Measurements from ENCODE around the gene ERC2. TPM values are rescaled to one million over a fixed set of nuclear protein-coding genes. Genes with fewer than 3 reads are reported as not detected.

ERC2 gene
- total RNA-seq, 1 donor from 2014 or later = 1.1 TPM

DNA sequence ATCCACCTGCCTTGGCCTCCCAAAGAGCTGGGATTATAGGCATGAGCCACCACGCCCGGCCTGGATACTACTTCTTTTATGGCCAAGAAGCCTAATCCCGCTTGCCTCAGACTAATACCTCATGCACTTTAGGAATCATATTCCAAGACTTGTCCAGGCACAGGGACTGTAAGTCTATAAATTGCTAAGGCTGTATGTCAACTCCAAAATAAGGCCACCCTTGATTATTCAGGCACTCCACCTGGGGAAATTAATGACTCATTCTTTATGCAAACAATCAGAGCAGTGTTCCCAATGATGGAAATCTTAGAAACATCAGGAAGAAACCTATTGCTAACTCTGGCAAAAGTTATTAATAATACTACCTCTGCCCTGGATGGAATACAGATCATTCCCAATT lies 98.4 kb downstream of the ERC2 start:
- DNase-seq (ENCODE audit: low spot score) = no peak

GRCh38 chr3:56368846-56369245 lies 99.4 kb downstream of the ERC2 start:
- DNase-seq (ENCODE audit: low spot score) = no peak

GRCh38 chr3:56366641-56367162 lies 101.6 kb downstream of the ERC2 start:
- no peak for DNase-seq (ENCODE audit: low spot score)

DNA sequence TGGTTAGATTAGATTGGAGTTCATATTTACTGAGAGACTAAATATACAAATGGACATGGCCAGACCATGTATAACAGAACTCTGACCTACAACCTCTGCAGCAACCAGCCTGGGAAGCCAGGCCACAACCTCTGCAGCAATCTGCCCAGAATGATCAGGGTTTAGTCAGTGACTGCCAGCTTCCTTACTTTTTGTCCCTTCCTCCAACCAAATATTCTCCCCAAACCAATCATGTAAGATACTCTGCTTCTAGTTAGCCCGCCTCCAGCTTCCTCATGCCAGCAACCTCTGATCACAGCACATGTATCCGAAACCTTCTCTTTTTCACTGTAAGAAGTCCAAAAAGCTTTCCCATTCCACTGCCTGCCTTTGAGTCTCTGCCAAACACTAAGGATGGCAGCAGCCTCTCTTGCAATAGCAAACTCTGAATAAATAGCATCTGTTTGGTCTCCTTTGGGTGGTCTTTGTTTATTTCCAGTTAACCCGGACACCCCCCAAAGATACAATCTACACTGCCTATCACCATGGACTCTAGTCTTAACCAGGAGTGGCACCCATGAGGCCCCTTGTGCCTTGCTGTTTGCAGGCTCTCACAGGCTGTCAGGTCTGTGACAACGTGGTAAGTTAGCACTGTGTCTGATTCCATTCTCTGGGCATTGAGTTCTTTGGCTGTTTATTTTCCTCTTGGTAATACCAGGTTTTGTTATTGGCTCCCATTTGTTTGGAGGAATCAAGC lies 102.2 kb downstream of the ERC2 start:
- DNase-seq (ENCODE audit: low spot score) = no peak

GRCh38 chr3:56364665-56365064 lies 103.6 kb downstream of the ERC2 start:
- DNase-seq (ENCODE audit: low spot score) = no peak

GRCh38 chr3:56363720-56364119 lies 104.5 kb downstream of the ERC2 start:
- DNase-seq (ENCODE audit: low spot score) = no peak

- DNase-seq (ENCODE audit: low spot score) = no peak
These were observed 106.5 kb downstream of the ERC2 start for GRCh38 chr3:56361731-56362130.

GRCh38 chr3:56357266-56357665 lies 111.0 kb downstream of the ERC2 start:
- DNase-seq (ENCODE audit: low spot score) = no peak

- no peak for DNase-seq (ENCODE audit: low spot score)
These were observed 111.5 kb downstream of the ERC2 start for GRCh38 chr3:56356808-56357207.

DNA sequence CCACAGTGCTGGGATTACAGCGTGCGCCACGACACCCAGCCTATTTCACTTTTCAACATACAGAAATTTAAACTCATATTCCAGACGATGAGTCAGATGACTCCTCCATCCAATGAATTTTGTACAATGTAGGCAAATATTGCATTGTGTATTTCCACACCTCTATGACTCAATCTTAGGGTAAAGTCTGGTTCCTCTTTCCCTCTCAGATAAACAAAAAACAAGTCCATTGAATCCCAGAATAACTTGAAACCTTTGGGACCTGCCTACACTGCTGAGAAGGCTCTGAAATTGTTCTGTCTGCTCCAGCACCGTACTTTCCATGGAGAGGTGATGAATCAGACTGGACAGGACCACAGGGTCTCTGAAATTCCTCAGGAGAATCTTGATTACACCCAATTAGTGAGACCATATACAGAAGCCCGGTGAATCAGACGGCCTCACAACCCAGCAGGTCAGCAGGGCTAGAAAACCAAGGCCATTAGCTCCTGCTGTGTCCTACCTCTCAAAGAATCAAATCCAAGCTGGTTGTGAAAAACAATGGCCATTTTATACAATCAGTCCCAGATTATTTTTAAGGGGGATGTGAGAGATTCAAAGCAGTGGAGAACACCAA lies 112.6 kb downstream of the ERC2 start:
- DNase-seq (ENCODE audit: low spot score) = no peak

GRCh38 chr3:56351537-56351936 lies 116.7 kb downstream of the ERC2 start:
- DNase-seq (ENCODE audit: low spot score) = no peak

DNA sequence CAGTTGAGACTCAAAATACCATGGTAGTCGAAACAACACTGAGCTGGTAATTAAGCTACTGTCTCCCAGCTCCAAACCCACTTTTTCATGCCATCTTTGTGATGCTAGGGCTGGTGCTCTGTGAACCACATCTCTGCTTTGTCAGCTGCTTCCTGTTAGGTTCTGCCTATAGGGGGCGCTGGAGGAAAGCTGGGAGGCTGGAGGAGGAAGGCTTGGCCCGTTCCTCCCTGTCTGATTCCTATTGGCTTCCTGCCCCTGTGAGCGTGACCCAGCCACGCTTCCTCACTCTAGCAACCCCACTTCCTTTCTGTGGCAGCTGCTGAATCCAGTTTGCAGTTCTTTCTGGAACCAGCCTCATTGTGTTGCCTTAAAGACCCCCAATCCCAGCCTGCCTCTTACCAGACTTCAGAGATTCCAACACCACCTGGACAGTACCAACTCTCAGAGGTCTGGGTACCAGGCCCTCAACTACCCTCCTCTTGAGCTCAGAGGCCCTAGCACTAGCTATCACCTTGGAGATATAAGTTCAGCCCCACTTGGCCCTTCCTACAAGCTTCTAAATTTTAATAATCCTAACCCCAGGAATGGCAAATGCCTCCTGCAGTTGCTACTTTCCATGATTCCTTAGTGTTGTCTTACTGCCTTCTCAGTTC lies 120.9 kb downstream of the ERC2 start:
- no peak for DNase-seq (ENCODE audit: low spot score)

GRCh38 chr3:56342475-56342874 lies 125.8 kb downstream of the ERC2 start:
- no peak for DNase-seq (ENCODE audit: low spot score)

- no peak for DNase-seq (ENCODE audit: low spot score)
These were observed 128.6 kb downstream of the ERC2 start for GRCh38 chr3:56339671-56340070.

GRCh38 chr3:56339244-56339643 lies 129.0 kb downstream of the ERC2 start:
- no peak for DNase-seq (ENCODE audit: low spot score)

GRCh38 chr3:56336023-56336422 lies 132.2 kb downstream of the ERC2 start:
- DNase-seq (ENCODE audit: low spot score) = no peak

DNA sequence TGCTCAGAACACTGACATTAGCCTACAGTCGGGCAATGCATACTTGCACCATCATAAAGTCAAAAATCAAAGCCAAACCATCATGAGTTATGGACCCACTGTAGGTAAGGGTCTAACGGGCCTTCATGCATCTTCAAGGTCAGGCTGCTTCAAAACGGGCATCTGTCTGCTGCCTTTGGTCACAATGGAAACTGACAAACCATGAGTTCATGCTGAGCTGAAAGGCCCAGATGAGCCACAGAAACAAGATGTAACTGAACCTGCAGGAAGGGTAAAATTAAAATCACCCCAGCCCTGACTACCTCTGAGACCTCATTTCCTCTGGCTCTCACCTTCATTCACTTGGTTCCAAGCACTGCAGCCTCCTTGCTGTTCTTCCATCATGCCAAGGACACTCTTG lies 143.8 kb downstream of the ERC2 start:
- no peak for DNase-seq (ENCODE audit: low spot score)

DNA sequence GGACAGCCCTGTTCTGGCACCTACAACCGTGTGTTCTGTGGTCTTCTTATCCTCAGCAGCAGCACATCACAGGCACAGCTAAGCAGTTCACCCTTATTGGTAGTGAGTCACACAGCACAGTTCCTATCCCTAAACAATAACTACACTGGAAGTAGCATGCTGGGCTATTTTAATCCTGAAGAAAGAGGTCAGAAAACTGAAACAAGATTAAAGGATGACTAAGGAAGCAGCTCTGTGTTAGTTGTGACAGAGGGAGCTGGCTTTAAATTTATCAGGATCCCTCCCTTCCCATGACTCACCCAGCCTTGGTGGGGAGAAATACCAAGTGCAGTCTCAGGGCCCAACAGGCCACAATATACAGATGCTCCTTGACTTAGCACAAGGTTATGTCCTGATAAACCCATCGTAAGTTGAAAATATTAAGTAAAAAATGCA lies 144.3 kb downstream of the ERC2 start:
- DNase-seq (ENCODE audit: low spot score) = no peak

- DNase-seq (ENCODE audit: low spot score) = no peak
These were observed 145.4 kb downstream of the ERC2 start for GRCh38 chr3:56322862-56323261.

GRCh38 chr3:56321892-56322291 lies 146.4 kb downstream of the ERC2 start:
- no peak for DNase-seq (ENCODE audit: low spot score)

- DNase-seq (ENCODE audit: low spot score) = no peak
These were observed 146.9 kb downstream of the ERC2 start for GRCh38 chr3:56321383-56321782.

DNA sequence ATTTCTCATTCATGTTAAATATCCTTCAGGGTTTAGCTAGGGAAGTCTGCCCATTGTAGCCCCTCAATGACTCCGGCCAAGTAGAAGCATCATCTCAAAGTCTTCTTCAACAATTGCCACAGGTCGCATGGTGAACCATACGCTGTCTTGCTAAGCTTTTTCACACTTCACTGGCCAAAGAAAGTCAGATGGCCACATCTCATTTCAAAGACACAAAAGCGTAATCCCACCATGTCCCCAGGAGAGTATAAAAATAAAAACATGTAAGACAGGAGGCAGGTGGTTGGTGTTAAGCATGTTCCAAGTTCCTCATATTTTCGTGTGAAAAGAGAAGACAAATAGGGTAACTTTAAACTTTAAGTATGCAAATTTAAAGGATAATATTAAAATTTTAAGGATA lies 147.4 kb downstream of the ERC2 start:
- no peak for DNase-seq (ENCODE audit: low spot score)
